Suprapubic skin (tissue), 4 donors: Measurements from ENCODE around the gene NRXN3. TPM values are rescaled to one million over a fixed set of nuclear protein-coding genes. Genes with fewer than 3 reads are reported as not detected.

Experiments used
- DNase-seq, 2 donors: peaks; one replicate each; pipeline ENCODE4 v3.0.0-alpha.2; 2019; ENCODE audit warnings: low spot score in 2 of 2
- H3K27ac ChIP-seq: fragments of 200-600 bp; sonication (generic); one replicate; pipeline ENCODE4 v1.5.1; 2019
- H3K27me3 ChIP-seq: fragments of 200-600 bp; sonication (generic); one replicate; pipeline ENCODE4 v1.5.1; 2019
- H3K36me3 ChIP-seq: fragments of 200-600 bp; sonication (generic); one replicate; pipeline ENCODE4 v1.5.1; 2019
- H3K4me1 ChIP-seq: fragments of 200-600 bp; sonication (generic); one replicate; pipeline ENCODE4 v1.5.1; 2019
- H3K4me3 ChIP-seq: fragments of 200-600 bp; sonication (generic); one replicate; pipeline ENCODE4 v1.5.1; 2019; ENCODE audit warnings: mild to moderate bottlenecking
- H3K9me3 ChIP-seq: fragments of 200-600 bp; sonication (generic); one replicate; pipeline ENCODE4 v1.5.1; 2019
- CTCF ChIP-seq, 2 donors: fragments of 200-600 bp in 1 of 2; fragments of 450-650 bp in 1 of 2; sonication (generic) in 1 of 2; IDR thresholded peaks; one replicate each; pipeline ENCODE4 v1.5.1; 2016 to 2019; ENCODE audit warnings: antibody characterized with exemption in 2 of 2, mild to moderate bottlenecking in 1 of 2, moderate library complexity in 1 of 2
- EP300 ChIP-seq: sonication (generic); formaldehyde crosslinking; IDR thresholded peaks from one replicate; pipeline ENCODE4 v1.6.1; 2017; ENCODE audit warnings: antibody characterized with exemption
- POLR2A ChIP-seq, 2 donors: fragments of 450-650 bp; IDR thresholded peaks; one replicate each; pipeline ENCODE4 v1.6.1; 2017; ENCODE audit warnings: antibody characterized with exemption in 2 of 2, mild to moderate bottlenecking in 2 of 2, moderate library complexity in 2 of 2
- POLR2AphosphoS5 ChIP-seq, 3 donors: sonication (generic); formaldehyde crosslinking; IDR thresholded peaks; one replicate each; pipeline ENCODE4 v1.6.1; 2017; ENCODE audit warnings: antibody characterized with exemption in 3 of 3
- WGBS: methylation state at CpG from one replicate; pipeline ENCODE4 v1.1.5; 2018; 5-methylcytosine and 5-hydroxymethylcytosine counted together
- total RNA-seq, 4 donors: library from RNA; depleted of rRNA; stranded (reverse); fragments of >200 nt; gene quantifications; one replicate each; pipeline ENCODE4 v1.1.0, GENCODE V29; 2016

NRXN3 gene
- total RNA-seq, 4 donors from 2014 or later, result 0.79 to 4.3 (median 3.3) TPM

- TF ChIP-seq POLR2A (IDR thresholded peaks at IDR 0.05), result no peak
- TF ChIP-seq EP300, result no peak
- no peak for TF ChIP-seq POLR2AphosphoS5 (IDR thresholded peaks at IDR 0.05)
- no peak for TF ChIP-seq CTCF (IDR thresholded peaks at IDR 0.05)
- DNase-seq, result no peak
- H3K27me3 ChIP-seq, result no peaks in the 10 kb centered on the region
- no peaks in the 10 kb centered on the region for H3K4me1 ChIP-seq
- WGBS, result 57% methylated on average over 4 of the region's 4 CpGs
- no peak overlapping the region for H3K4me3 ChIP-seq
- H3K36me3 ChIP-seq, result no peaks in the 10 kb centered on the region
- H3K9me3 ChIP-seq, result no peaks in the 10 kb centered on the region
- no peak overlapping the region for H3K27ac ChIP-seq
Observed at GRCh38 chr14:79585845-79586244, 1415.7 kb downstream of the NRXN3 start.

- Histone ChIP-seq H3K27ac (no peak overlapping the region), H3K36me3 (no peaks in the 10 kb centered on the region), H3K4me1 (no peaks in the 10 kb centered on the region), H3K9me3 (no peaks in the 10 kb centered on the region), H3K4me3 (no peak overlapping the region), H3K27me3 (no peaks in the 10 kb centered on the region)
- 87% methylated on average over 5 of the region's 5 CpGs for WGBS
- no peak for TF ChIP-seq CTCF (IDR thresholded peaks at IDR 0.05)
- no peak for TF ChIP-seq POLR2A (IDR thresholded peaks at IDR 0.05)
- no peak for TF ChIP-seq EP300
- TF ChIP-seq POLR2AphosphoS5 (IDR thresholded peaks at IDR 0.05), result no peak
- DNase-seq, result no peak
Observed at GRCh38 chr14:79586416-79586815, 1416.2 kb downstream of the NRXN3 start.

GRCh38 chr14:79586989-79587598 is 1416.9 kb downstream of the NRXN3 start:
- H3K4me1 ChIP-seq, result no peaks in the 10 kb centered on the region
- TF ChIP-seq EP300 (no peak), POLR2A (IDR thresholded peaks at IDR 0.05) (no peak), POLR2AphosphoS5 (IDR thresholded peaks at IDR 0.05) (no peak), CTCF (IDR thresholded peaks at IDR 0.05) (no peak)
- no peaks in the 10 kb centered on the region for H3K36me3 ChIP-seq
- H3K27ac ChIP-seq, result no peak overlapping the region
- no peak overlapping the region for H3K4me3 ChIP-seq
- no peaks in the 10 kb centered on the region for H3K27me3 ChIP-seq
- no peak for DNase-seq
- WGBS, result 44% methylated on average over 7 of the region's 7 CpGs
- no peaks in the 10 kb centered on the region for H3K9me3 ChIP-seq

- TF ChIP-seq CTCF (IDR thresholded peaks at IDR 0.05), result no peak
- TF ChIP-seq EP300, result no peak
- TF ChIP-seq POLR2AphosphoS5 (IDR thresholded peaks at IDR 0.05), result no peak
- 92% methylated on average over 1 of the region's 1 CpG for WGBS
- no peak overlapping the region for H3K4me3 ChIP-seq
Observed at GRCh38 chr14:79587875-79588274, 1417.7 kb downstream of the NRXN3 start.

GRCh38 chr14:79588398-79588797 is 1418.2 kb downstream of the NRXN3 start:
- WGBS, result 76% methylated on average over 2 of the region's 2 CpGs
- TF ChIP-seq CTCF (IDR thresholded peaks at IDR 0.05), result no peak
- no peak for TF ChIP-seq EP300
- TF ChIP-seq POLR2AphosphoS5 (IDR thresholded peaks at IDR 0.05), result no peak
- TF ChIP-seq POLR2A (IDR thresholded peaks at IDR 0.05), result no peak

More at GRCh38 chr14:79587875-79588274, 1417.7 kb downstream of the NRXN3 start:
- Histone ChIP-seq H3K4me1 (no peaks in the 10 kb centered on the region), H3K27ac (no peak overlapping the region), H3K36me3 (no peaks in the 10 kb centered on the region), H3K27me3 (no peaks in the 10 kb centered on the region), H3K9me3 (no peaks in the 10 kb centered on the region)
- no peak for DNase-seq

More at GRCh38 chr14:79588398-79588797, 1418.2 kb downstream of the NRXN3 start:
- H3K4me3 ChIP-seq, result no peak overlapping the region
- DNase-seq, result no peak
- H3K27me3 ChIP-seq, result no peaks in the 10 kb centered on the region
- no peaks in the 10 kb centered on the region for H3K4me1 ChIP-seq
- H3K27ac ChIP-seq, result no peak overlapping the region
- no peaks in the 10 kb centered on the region for H3K9me3 ChIP-seq
- H3K36me3 ChIP-seq, result no peaks in the 10 kb centered on the region
